PFSK-1 (cell line): ENCODE measurements around the gene TRIM54.

Source experiments
- FOXP2 ChIP-seq: optimal IDR thresholded peaks from 2 replicates; pipeline ENCODE3; 2011; ENCODE audit warnings: borderline replicate concordance, control low read depth, inconsistent platforms; ENCODE audit not compliant: insufficient read depth; ENCODE audit errors: extremely low read length, extremely low read depth
- POLR2AphosphoS5 ChIP-seq: IDR thresholded peaks from 2 replicates; pipeline ENCODE4 v1.6.1; 2012; ENCODE audit warnings: low read depth, mild to moderate bottlenecking, control low read depth, low read length, moderate library complexity
- SIN3A ChIP-seq: IDR thresholded peaks from 2 replicates; pipeline ENCODE4 v1.6.1; 2012; ENCODE audit warnings: mild to moderate bottlenecking, low read length, moderate library complexity, borderline replicate concordance; ENCODE audit not compliant: insufficient read depth

- TF ChIP-seq FOXP2 (no peak), SIN3A (no peak), POLR2AphosphoS5 (no peak)
Observed at GRCh38 chr2:27275211-27276150, 6.7 kb upstream of the TRIM54 start, which contains the start of gene DNAJC5G.
